GM23248 (cell line): ENCODE measurements around the gene SMTNL2. TPM values are rescaled to one million over a fixed set of nuclear protein-coding genes. Genes with fewer than 3 reads are reported as not detected.
"Not testable (repeated sequence)": the region's sequence is repeated elsewhere in the genome, so short reads cannot be mapped to it uniquely, and the experiment has no call there.

ENCODE experiments used
- DNase-seq: peaks from one replicate; pipeline ENCODE4 v3.0.0-alpha.2; 2015
- H2AFZ ChIP-seq: fragments of 200-600 bp; sonication (generic); 2 replicates; pipeline ENCODE4 v1.6.1; 2016; ENCODE audit warnings: antibody characterized with exemption
- H3F3A ChIP-seq: fragments of 200-600 bp; sonication (generic); 2 replicates; pipeline ENCODE4 v1.6.1; 2016; ENCODE audit warnings: mild to moderate bottlenecking, antibody characterized with exemption, mixed run types; ENCODE audit not compliant: insufficient read depth
- H3K27ac ChIP-seq: fragments of 200-600 bp; sonication (generic); 2 replicates; pipeline ENCODE4 v1.5.1; 2016; ENCODE audit warnings: mild to moderate bottlenecking
- H3K27me3 ChIP-seq: fragments of 200-600 bp; sonication (generic); replicated peaks from 2 replicates; pipeline ENCODE4 v1.6.1; 2016; ENCODE audit warnings: mild to moderate bottlenecking; ENCODE audit not compliant: insufficient read depth
- H3K36me3 ChIP-seq: fragments of 200-600 bp; sonication (generic); 2 replicates; pipeline ENCODE4 v1.6.1; 2016; ENCODE audit warnings: low read depth, mild to moderate bottlenecking
- H3K4me1 ChIP-seq: fragments of 200-600 bp; sonication (generic); 2 replicates; pipeline ENCODE4 v1.6.1; 2016; ENCODE audit warnings: mild to moderate bottlenecking; ENCODE audit not compliant: insufficient read depth
- H3K4me2 ChIP-seq: fragments of 200-600 bp; sonication (generic); one replicate; pipeline ENCODE4 v1.6.1; 2016; ENCODE audit warnings: mild to moderate bottlenecking; ENCODE audit not compliant: unreplicated experiment
- H3K4me3 ChIP-seq: fragments of 200-600 bp; sonication (generic); 2 replicates; pipeline ENCODE4 v1.5.1; 2016; ENCODE audit warnings: mild to moderate bottlenecking
- H3K79me2 ChIP-seq: fragments of 200-600 bp; sonication (generic); 2 replicates; pipeline ENCODE4 v1.6.1; 2016; ENCODE audit warnings: mild to moderate bottlenecking; ENCODE audit not compliant: insufficient read depth
- H3K9ac ChIP-seq: fragments of 200-600 bp; sonication (generic); 2 replicates; pipeline ENCODE4 v1.6.1; 2016; ENCODE audit warnings: mild to moderate bottlenecking
- H3K9me2 ChIP-seq: fragments of 200-600 bp; sonication (generic); 2 replicates; pipeline ENCODE4 v1.6.1; 2016; ENCODE audit warnings: mixed run types, mild to moderate bottlenecking, moderate library complexity; ENCODE audit not compliant: insufficient read depth
- H3K9me3 ChIP-seq: fragments of 200-600 bp; sonication (generic); one replicate; pipeline ENCODE4 v1.6.1; 2017; ENCODE audit warnings: low read depth
- H4K20me1 ChIP-seq: fragments of 200-600 bp; sonication (generic); 2 replicates; pipeline ENCODE4 v1.6.0; 2016; ENCODE audit not compliant: insufficient read depth
- EZH2 ChIP-seq: fragments of 200-600 bp; sonication (generic); IDR thresholded peaks from 2 replicates; pipeline ENCODE4 v1.6.1; 2018; ENCODE audit warnings: antibody characterized with exemption, mild to moderate bottlenecking; ENCODE audit not compliant: insufficient read depth, poor library complexity, severe bottlenecking
- EZH2phosphoT487 ChIP-seq: fragments of 200-600 bp; sonication (generic); IDR thresholded peaks from 2 replicates; pipeline ENCODE4 v1.6.1; 2018; ENCODE audit warnings: antibody characterized with exemption, moderate library complexity, mild to moderate bottlenecking, low read depth; ENCODE audit not compliant: insufficient read depth
- WGBS, 2 experiments: methylation state at CpG; one replicate each; pipeline ENCODE4 v1.1.6; 2015 to 2017; ENCODE audit warnings: low lambda C conversion rate in 2 of 2, low coverage in 1 of 2; ENCODE audit errors: missing lambda C conversion rate in 2 of 2; 5-methylcytosine and 5-hydroxymethylcytosine counted together
- in situ Hi-C: fragments of 300-500 bp; cut with MboI; formaldehyde crosslinking; loops from 2 replicates; pipeline ENCODE4 v1.15.0; 2020
- polyA plus RNA-seq: library from polyadenylated mRNA; unstranded; fragments of >200 nt; fragmentation: Nextera tagmentation; extraction: Ambion mirVana; gene quantifications from 2 replicates; pipeline ENCODE4 v1.2.1, GENCODE V29; 2016
- total RNA-seq: library from RNA; depleted of rRNA; stranded (reverse); fragments of >200 nt; shearing (Covaris generic); gene quantifications from 2 replicates; pipeline ENCODE4 v1.2.3, GENCODE V29; 2014

The SMTNL2 gene
- total and polyA plus RNA-seq, 2 experiments from 2014 or later = not detected

DNA sequence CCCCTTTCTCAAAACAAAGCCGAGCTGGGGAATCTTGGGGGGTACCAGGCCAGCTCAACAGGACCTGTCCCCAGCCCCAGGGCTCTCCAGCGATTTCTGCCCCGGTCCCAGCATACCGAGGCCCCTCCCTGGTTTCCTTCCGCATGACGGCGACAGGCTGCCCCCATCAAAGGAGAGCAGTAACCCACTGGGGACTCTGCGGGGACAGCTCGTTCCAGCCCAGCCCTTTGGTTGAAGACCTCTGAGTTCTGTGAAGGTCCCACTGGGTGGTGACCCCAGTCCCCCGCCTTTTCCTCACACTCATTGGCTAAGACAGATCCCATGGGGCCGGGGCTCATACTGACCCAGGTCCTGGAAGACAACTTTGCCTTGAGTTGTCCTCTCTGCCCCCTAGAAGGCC lies 4.1 kb downstream of the SMTNL2 start:
- no peak for DNase-seq
- peaks cover 37% of the 10 kb centered on the region for H3K27me3 ChIP-seq
- TF ChIP-seq EZH2phosphoT487 (no peak), EZH2 (no peak)
- no peaks in the 10 kb centered on the region for H3F3A ChIP-seq
- no peaks in the 10 kb centered on the region for H3K9me3 ChIP-seq
- H3K79me2 ChIP-seq = no peaks in the 10 kb centered on the region
- H3K4me3 ChIP-seq = no peak overlapping the region
- H2AFZ ChIP-seq = no peak overlapping the region
- WGBS, 2 experiments = 71 to 80% methylated on average over 11 of the region's 11 CpGs
- H3K9ac ChIP-seq = no peak overlapping the region
- no peaks in the 10 kb centered on the region for H3K4me1 ChIP-seq
- no peak overlapping the region for H3K4me2 ChIP-seq
- no peaks in the 10 kb centered on the region for H3K36me3 ChIP-seq
- in situ Hi-C loops = no loop called here
- H3K9me2 ChIP-seq = no peaks in the 10 kb centered on the region
- no peak overlapping the region for H3K27ac ChIP-seq
- no peaks in the 10 kb centered on the region for H4K20me1 ChIP-seq

DNA sequence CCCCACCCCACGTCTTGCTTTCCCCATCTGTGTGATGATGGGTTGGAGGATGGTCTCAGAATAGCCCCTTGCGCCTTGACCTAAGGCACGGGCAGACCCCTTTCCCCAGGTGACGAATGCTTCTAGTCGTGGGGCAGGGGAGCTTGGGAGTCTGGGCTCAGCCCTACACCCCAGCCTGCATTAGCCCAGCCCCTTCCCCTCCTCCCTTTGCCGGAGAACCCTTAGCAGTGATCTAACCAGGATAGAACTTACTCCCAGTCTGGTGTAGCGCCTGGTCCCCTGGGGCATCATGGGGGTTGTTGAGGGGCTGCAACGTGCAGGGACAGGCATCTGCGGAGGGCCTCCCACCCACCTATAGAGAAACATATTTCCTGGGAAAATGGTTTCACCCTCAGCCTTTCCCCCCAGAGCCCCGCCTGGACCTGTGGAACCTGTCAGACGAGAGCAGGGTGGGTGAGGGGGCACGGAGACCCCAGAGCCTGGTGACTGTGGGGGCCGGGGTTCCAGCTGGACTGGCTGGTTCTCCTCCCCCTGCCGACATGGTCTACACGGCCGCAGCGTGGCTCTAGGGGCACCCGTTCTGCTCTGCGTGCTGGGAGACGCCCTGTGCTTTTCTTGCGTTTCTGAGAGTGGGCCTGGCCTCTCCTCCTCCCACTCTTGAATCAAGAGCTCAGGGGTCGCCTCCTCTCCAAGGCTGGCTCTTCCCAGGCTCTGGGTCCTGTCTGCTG lies 4.7 kb downstream of the SMTNL2 start:
- WGBS, 2 experiments = 60 to 61% methylated on average over 21 to 22 of the region's 22 CpGs
- peaks cover 30% of the 10 kb centered on the region for H3K27me3 ChIP-seq
- no peaks in the 10 kb centered on the region for H3K9me3 ChIP-seq
- no peak for DNase-seq
- no peaks in the 10 kb centered on the region for H3K36me3 ChIP-seq
- H3K4me2 ChIP-seq = no peak overlapping the region
- H3K4me3 ChIP-seq = no peak overlapping the region
- in situ Hi-C loops = no loop called here
- H2AFZ ChIP-seq = no peak overlapping the region
- H3F3A ChIP-seq = no peaks in the 10 kb centered on the region
- H3K27ac ChIP-seq = no peak overlapping the region
- TF ChIP-seq EZH2 (no peak), EZH2phosphoT487 (no peak)
- H3K9ac ChIP-seq = no peak overlapping the region
- no peaks in the 10 kb centered on the region for H3K9me2 ChIP-seq
- H3K79me2 ChIP-seq = no peaks in the 10 kb centered on the region
- no peaks in the 10 kb centered on the region for H3K4me1 ChIP-seq
- H4K20me1 ChIP-seq = no peaks in the 10 kb centered on the region

GRCh38 chr17:4590042-4590441 lies 5.7 kb downstream of the SMTNL2 start:
- WGBS, 2 experiments = 49% methylated on average over 11 of the region's 11 CpGs
- H4K20me1 ChIP-seq, H2AFZ ChIP-seq, H3K4me3 ChIP-seq, H3F3A ChIP-seq, H3K4me1 ChIP-seq, H3K9me2 ChIP-seq, in situ Hi-C loops, DNase-seq, H3K27ac ChIP-seq, H3K9ac ChIP-seq, H3K36me3 ChIP-seq, H3K4me2 ChIP-seq, H3K9me3 ChIP-seq, H3K79me2 ChIP-seq: not testable (repeated sequence)
- peaks cover 29% of the 10 kb centered on the region for H3K27me3 ChIP-seq

- no peaks in the 10 kb centered on the region for H3F3A ChIP-seq
- 42% methylated on average over 10 of the region's 10 CpGs for WGBS, 2 experiments
- H4K20me1 ChIP-seq = no peaks in the 10 kb centered on the region
- in situ Hi-C loops = no loop called here
- H3K36me3 ChIP-seq = no peaks in the 10 kb centered on the region
- H3K79me2 ChIP-seq = no peaks in the 10 kb centered on the region
- no peak overlapping the region for H3K9ac ChIP-seq
- H3K4me1 ChIP-seq = no peaks in the 10 kb centered on the region
- H3K9me3 ChIP-seq = no peaks in the 10 kb centered on the region
- no peaks in the 10 kb centered on the region for H3K9me2 ChIP-seq
- DNase-seq = no peak
- no peak overlapping the region for H3K27ac ChIP-seq
- H3K4me3 ChIP-seq = no peak overlapping the region
- H3K4me2 ChIP-seq = no peak overlapping the region
- TF ChIP-seq EZH2 (no peak), EZH2phosphoT487 (no peak)
- no peak overlapping the region for H2AFZ ChIP-seq
- peaks cover 21% of the 10 kb centered on the region for H3K27me3 ChIP-seq
Measured at GRCh38 chr17:4590981-4591453, 6.7 kb downstream of the SMTNL2 start.

DNA sequence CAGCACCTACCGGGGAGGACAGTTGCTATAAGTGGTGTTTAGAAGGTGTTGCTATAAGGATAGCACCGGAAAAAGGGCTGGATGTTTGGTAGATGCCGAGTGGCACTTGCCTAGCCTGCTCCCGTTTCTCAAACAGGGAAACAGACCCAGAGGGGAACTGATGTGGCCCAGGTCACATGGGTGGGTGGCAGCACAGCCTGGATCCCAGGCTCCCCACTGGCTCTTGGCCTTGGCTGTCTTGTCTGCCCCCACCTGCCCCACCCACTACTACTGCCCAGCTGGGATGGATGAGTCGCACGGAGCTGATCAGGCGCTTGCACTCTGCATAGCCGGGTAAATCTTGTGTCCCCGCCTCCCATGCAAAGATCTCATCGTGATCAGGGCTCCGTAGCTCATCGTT lies 7.2 kb downstream of the SMTNL2 start:
- no peak overlapping the region for H3K9ac ChIP-seq
- no peak overlapping the region for H2AFZ ChIP-seq
- no peak overlapping the region for H3K27ac ChIP-seq
- no peaks in the 10 kb centered on the region for H3K4me1 ChIP-seq
- H3K36me3 ChIP-seq = no peaks in the 10 kb centered on the region
- TF ChIP-seq EZH2phosphoT487 (no peak), EZH2 (no peak)
- no peak overlapping the region for H3K4me3 ChIP-seq
- H3K9me3 ChIP-seq = no peaks in the 10 kb centered on the region
- in situ Hi-C loops = no loop called here
- H3F3A ChIP-seq = no peaks in the 10 kb centered on the region
- 18 to 24% methylated on average over 12 of the region's 12 CpGs for WGBS, 2 experiments
- no peak overlapping the region for H3K4me2 ChIP-seq
- DNase-seq = peak; percentile 46
- no peaks in the 10 kb centered on the region for H3K9me2 ChIP-seq
- no peaks in the 10 kb centered on the region for H4K20me1 ChIP-seq
- no peaks in the 10 kb centered on the region for H3K79me2 ChIP-seq
- peaks cover 16% of the 10 kb centered on the region for H3K27me3 ChIP-seq
